Measurements from ENCODE around the gene ALAD.
"Not testable (repeated sequence)": the region's sequence is repeated elsewhere in the genome, so short reads cannot be mapped to it uniquely, and the experiment has no call there.

The ALAD gene

DNA sequence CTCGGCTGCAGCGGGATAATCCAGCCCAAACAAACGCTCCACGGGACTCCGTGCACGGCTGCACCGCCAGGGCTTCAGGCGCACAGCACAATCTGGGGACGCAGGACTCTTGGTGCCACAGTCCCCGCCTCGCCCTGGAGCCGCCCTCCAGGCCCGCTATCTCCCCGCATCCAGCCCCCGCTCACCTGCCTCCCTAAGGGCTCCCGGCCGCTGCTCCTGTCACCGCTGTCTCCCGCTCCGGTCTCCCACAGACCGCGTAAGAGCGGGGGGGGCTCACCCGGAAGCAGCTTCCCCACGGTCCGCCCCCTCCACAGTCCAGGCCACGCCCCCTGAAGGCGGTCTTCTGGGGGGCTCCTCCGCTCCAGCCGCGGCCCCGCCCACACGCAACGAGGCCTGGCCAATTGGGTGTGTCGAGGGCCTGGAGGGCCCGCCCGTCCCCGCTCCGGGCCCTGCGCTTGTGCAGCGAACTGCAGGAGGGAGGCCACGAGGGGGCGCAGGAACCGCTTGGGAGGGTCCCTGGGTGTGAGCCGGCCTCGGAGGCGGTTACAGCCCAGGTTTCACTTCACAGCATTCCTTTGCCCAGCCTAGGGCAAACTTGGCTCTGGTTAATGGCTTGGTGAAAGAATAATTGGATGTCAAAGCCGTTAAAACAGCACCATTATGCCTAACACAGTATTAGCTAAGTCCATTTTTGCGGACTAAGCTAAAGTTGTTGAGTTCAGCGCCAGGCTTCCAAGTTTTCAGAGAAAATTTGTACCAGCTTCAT is at the start of gene ALAD:
Gene ALAD (minus strand): TSS at position 258 of the 766 bp plus-strand sequence. CDS start 7,725 bp downstream, outside the sequence.
- DNase-seq, result peak; percentile 49 to 99 (median 98)

DNA sequence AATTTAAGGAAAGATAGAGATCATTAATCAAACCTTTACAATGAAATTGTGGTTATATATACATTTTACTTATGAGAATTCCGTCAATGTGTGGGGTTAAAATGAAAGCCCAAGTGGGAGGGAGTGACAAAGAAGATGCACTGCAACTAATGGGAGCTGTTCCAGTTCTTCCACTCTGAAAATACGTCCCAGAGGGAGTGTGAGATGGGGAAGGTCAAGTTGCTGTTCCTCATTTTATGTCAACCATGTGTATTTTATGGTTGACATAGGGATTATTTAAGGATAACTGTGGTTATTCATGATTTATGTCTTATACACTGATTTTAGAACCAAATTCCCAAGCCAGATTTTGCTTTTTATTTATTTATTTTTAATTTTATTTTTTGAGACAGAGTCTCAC is 48.3 kb upstream of the ALAD start:
- DNase-seq, result no peak

DNA sequence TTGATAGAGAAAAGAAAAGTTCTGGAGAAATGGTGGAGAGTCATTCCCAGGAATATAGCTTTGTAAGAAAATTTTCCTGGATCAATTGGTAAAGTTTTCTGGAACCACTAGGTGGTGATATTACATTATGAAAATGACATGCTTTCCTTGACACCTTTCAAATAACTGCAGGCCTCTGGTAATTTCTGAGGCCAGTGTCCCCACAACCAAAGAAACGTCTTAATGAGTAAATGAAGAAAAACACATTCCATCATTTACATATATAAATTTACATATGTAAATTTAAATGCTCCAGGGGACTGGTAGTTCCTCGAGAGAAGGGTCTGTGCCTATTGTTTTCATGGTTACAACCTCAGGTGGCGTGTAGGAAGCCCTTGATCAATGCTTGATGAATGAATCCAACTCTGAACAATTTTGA is 45.2 kb upstream of the ALAD start:
- peak in 2 of 56 donors; percentile 6 to 55 for DNase-seq

DNA sequence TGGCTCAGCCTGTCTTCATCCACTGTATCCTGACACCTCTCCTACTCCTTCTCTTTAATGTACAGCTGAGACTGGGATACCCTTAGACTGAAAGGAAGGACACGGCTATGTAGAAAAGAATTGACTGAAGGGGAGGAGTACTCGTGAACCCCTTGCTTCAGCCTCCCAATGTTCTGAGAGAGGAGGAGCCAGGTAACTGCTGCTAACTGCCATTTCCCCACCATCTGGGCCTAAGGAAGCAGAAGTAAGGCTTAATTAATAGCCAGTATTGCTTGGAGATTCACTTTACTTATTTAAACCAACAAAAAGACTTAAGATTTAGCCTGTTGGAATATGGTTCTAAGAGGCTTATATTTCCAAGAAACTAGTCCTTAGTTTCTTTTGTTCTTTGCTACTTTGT is 43.7 kb upstream of the ALAD start:
- no peak for DNase-seq

DNA sequence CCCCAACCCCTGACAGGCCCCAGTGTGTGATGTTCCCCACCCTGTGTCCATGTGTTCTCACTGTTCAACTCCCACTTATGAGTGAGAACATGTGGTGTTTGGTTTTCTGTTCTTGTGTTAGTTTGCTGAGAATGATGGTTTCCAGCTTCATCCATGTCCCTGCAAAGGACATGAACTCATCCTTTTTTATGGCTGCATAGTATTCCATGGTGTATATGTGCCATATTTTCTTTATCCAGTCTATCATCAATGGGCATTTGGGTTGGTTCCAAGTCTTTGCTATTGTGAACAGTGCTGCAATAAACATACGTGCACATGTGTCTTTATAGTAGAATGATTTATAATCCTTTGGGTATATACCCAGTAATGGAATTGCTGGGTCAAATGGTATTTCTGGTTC is 36.6 kb upstream of the ALAD start:
- not testable (repeated sequence) for DNase-seq

DNA sequence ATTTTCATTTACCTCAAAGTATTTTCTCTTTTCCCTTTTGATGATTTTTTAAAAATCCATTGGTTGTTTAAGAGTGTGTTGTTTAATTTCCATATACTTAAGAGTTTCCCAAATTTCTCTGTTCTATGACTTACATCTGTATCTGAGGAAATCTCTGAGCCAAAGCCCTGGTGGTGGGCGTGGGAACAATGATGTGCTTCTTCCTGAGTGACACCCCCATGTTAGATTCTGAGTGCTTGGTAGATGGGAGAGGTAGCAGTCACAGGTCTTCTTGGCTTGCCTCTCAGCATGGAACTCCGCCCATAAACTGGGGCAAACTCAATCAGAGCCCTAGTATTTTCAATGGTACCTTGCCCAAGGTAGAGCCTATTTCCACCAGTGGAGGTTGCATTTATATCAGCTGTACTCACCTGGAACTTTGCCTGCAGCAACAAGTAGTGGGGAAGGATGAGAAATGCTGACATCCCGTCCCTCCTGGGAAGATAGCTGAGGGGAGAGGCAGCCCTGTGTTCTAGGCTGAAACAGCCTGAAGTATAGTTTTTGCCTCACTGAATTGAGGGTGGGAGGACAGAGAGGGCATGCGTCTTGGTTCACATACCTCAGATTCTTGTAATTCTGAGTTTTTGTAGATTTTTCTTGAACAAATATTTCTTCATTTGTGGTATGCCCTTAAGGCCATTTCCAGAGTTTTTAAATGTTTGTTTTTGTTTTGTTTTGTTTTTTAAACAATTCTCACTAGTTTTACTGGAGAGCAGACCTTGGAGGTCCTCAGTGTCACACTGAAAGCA is 35.8 kb upstream of the ALAD start:
- no peak for DNase-seq

DNA sequence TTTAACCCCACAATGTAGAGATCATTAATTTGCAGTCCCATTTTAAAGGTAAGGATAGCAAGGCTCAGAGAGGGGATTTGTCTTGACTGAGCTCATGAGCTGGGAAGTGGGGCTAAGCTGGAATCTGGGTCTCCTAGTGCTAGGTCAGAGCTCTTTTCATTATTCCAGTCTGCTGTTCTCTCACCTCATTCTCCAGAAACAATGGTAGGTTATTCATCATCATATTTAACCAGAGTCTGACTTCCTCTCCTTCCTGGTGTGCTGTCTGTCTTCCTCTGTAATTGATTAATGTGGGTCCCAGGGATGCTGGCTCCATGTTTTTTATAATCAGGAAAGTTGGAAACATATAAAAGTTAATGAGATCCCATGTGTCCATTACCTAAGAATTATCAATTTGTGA is 30.1 kb upstream of the ALAD start:
- DNase-seq, result no peak

DNA sequence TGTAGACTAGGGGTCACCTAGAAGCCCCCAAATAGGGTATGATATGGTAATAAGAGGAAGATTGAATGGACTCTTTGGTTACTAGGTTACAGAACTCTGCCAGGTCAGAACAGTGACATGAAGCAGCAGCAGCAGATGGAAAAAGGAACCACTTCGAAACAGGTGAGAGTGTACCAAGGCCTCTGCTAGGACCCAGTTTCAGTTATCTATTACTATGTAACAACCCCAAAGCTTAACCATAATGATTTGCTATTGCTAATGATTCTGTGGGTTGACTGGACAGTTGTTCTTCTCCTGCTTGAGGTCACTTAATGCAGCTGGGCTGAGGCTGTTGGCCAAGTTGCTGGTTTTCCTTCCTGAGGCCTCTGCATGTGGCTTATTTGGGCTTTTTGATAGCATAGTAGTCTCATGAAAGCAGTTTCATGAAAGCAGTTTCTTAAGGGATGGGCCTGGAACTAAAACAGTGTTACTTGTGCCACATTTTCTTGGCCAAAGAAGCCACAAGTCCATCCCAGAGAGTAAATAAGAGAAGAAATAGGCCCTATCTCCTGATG is 27.1 kb upstream of the ALAD start:
- DNase-seq, result no peak

DNA sequence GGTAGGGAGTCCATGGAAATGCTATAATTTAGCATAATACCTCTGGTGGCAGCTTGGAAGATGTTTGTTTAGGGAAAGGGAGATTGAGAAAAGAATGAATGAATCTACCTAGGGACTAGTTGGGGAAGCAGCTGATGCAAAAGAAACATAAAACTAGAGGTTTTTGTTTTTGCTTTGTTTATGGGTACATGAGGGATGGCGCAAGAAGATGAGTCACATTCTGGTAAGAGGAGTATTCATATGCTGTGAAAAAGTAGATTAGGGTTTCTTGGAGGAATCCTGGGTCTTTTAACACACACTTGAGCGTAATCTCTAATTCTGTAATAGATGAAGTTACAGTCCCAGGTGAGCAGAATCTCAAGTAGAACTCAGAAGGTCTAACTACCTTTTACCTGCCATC is 26.5 kb upstream of the ALAD start:
- no peak for DNase-seq

DNA sequence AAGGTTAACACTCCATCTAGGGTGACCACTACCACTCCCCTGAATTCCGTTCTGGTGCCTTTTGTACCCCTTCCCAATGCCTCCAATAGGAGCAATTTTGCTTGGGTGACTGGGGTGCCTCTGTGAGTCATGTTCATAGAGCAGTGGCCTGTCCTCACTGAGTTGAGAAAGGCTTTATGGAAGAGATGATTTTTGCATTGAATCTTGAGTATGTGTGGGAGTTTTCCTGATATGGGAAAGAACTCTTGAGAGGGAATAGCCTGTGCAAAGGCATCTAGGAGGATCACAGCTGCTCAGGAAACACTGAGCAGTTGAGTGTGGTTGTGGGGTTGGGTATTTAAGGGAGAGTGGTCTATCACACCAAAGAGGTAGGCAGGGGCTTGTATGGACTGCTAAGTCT is 25.6 kb upstream of the ALAD start:
- DNase-seq, result no peak

DNA sequence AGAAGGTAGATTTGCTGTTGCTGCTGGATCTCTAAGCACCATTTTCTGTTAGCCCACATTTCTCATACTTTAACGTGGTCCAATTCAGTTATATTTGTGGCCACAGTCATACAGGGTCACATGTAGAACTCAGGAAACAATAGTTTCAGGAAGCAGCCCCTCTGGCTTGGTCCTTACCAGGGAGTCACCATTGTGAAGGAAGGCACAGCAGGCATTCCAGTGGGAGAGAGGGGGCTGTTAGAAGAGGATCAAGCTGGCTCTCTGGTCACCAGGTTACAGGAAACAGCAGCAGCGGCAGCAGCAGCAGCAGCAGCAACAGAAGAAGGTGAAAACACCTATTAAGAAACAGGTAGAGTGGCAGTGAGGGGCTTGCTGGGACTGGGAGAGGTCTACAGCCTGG is 24.0 kb upstream of the ALAD start:
- DNase-seq, result no peak

DNA sequence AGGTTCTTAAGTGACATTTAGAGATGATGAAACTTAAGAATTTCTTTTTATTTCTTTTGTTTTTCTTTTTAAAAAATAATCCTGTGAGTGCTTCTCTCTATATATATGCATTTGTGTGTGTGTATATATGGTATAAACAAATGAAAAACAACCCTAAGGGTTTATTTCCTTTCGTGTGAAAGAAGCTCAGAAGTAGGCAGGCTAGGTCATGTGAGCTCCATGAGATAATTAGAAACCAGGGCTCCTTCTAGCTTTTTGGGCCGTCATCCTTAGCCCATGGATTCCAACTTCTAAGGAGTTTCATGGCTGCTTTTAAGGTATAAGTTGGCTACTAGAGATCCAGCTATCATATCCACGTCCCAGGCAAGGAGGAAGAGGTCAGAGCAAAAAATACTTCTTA is 20.6 kb upstream of the ALAD start:
- DNase-seq, result no peak

DNA sequence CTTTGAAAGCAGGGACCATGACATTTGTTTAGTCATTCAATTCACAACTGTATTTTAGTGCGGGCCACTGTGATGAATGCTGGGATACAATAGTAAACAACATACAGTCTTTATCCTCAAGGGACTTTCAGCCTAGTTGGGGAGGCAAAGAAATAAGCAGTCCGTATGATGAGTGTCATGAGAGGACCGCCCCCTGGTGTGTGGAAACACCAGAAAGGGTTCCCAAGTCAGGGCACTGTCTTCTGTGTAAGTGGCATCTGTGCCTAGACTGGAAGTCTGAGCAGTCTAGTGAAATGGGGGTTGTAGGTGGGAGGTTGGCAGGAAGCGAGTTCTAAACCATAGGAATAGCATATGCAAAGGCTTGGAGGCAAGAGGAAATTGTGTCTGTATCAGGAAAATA is 16.3 kb upstream of the ALAD start:
- no peak for DNase-seq

DNA sequence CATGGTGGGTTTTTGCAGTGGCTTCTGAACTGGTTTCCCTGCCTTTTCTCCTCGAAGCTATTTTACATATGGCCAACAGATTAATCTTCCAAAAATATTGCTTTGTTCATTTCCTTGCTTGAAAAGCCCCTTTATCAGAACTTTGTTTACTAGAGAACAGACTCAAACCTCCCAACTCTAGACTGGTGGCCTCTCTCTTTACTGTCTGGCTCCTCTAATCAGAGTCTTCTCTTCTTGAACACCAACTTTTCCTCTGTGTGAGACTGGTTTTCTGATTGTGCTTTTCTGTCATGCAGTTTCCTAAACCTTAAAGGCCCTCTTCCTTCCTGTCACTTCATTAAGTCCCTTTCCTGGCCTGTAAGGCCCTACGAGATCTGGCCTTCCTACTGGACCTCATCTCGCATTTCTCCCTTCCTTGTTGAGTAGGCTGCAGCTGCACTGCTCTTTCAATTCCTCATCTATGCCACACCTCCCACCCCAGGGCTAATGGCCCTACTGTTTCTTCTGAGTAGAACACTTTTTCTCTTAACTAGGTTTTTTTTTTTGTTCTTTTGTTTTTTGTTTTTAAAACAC is 15.2 kb upstream of the ALAD start:
- DNase-seq, result peak in 1 of 56 donors; percentile 13

DNA sequence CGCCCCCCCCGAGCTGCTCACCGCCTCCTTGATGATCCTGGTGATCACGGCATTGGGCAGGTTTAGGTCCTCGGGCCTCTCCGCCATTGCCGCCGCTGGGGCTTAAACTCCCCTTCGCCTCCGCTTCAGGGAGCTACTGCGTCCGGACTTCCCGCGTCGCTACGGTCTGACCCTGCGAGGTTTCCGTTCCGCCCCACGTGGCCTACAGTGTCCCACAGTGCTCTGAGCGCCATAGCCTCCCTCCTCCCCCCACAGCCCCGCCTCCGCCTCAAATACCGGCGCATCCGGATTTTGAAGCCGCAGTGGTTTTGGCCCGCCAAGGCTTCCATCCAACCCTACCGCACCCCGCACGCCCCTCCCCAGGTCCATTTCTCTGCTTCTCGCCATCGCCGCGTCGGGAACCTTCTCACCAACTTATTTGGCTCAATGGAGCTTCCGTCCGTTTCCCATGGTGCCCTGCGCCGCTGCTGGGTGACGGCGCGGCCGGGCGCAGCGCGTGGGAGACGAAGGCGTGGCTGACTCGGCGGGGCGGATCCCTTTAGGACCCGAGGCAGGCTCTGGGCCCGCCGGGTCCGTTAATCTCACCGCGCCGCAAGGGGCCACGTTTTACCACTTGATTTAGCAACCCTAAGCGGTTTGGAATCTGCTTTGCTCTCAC is 9.3 kb upstream of the ALAD start, which contains the start of the genes C9orf43 and POLE3:
Gene C9orf43 (plus strand): TSS at position 541 of the 658 bp plus-strand sequence. CDS start 2,747 bp downstream, outside the sequence.
Gene POLE3 (minus strand): TSS at position 469 of the 658 bp plus-strand sequence. CDS start 382 bp downstream, at position 87.
- DNase-seq, result peak; percentile 60 to 99 (median 94)

DNA sequence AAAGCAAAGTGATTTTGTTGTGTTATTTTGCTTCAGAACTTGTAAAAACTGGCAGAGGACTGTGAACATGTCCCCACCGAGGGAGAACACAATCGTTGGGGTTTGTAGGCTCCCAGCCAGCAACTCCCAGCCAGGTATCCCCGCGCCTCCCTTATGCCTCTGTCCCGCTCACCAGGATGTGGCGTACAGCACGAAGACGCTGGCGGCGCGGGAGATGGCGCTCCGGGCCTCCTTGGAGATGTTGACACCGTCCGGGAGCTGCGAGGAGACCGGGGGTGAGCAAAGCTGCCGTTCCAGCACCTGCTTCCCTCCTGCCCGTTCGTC is 8.8 kb upstream of the ALAD start:
- peak in 1 of 56 donors; percentile 65 for DNase-seq

DNA sequence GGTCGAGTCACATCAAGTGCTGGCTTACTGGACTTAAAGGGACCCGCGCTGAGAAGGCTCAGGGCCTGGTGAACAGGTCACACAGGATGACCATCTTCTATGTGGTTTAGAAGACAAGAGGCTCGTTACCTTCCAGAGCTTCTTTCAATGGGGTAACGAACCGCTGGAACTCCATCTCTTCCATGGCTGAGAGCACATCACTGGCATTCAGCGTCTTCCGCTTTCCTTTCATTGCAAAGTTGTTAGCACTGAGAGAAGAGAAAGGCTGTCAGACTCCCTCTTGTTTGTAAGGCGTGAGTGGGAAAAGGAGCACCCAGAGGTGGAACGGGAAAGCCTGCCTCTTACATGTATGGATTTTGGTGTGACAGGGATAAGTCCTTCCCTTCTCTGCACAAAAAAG is 8.4 kb upstream of the ALAD start:
- no peak for DNase-seq

DNA sequence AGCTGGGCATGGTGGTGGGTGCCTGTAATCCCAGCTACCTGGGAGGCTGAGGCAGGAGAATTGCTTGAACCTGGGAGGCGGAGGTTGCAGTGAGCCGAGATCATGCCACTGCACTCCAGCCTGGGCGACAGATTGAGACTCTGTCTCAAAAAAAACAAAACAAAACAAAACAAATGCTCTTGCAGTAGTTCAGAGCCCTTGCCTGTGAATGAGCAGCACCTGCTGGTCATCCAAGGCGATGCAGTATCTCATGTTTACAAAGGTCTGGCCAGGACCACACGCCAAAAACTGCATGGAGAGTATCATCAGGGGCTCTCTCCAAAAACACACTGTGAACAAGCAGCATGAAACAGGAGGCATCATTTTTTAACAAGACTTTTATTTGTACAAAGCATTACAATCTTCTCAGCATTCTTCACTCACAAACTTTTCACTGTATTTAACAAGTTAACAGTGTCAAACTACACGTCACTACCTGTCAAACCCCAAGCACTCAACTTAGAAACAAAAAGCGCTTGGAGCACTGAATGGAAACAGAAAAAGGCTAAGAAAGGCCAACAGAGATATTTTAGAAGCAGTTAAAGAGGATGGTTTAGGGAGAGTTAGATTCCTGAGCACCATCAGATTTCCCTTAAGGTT is 5.9 kb upstream of the ALAD start:
- DNase-seq, result peak in 35 of 56 donors; percentile 3 to 75 (median 18)

DNA sequence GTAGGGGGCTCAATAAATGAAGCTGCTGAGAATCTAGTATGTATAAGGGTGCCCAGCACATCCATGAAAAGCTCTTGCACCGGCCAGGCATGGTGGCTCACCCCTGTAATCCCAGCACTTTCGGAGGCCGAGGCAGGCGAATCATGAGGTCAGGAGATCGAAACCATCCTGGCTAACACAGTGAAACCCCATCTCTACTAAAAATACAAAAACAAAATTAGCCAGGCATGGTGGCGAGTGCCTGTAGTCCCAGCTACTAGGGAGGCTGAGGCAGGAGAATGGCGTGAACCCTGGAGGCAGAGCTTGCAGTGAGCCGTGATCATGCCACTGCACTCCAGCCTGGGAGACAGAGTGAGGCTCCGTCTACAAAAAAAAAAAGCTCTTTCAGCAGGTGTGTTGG is 5.3 kb upstream of the ALAD start:
- not testable (repeated sequence) for DNase-seq

DNA sequence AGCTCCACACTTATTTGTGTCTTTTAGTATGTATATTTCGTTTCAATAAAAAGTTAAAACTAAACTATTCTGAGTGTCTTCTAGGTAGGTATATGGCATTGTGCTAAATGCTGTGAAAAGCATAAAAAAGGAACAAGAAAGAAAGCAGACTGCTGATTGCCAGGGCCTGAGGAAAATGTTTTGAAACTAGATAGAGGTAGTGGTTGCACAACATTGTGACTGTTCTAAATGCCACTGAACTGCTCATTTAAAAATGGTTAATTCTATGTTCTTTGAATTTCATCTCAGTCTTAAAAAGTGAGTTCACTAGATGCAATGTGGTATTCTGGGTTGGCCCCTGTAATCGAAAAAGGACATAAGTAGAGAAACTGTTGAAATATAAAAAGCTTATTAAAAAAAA is 2.6 kb upstream of the ALAD start:
- DNase-seq, result no peak

DNA sequence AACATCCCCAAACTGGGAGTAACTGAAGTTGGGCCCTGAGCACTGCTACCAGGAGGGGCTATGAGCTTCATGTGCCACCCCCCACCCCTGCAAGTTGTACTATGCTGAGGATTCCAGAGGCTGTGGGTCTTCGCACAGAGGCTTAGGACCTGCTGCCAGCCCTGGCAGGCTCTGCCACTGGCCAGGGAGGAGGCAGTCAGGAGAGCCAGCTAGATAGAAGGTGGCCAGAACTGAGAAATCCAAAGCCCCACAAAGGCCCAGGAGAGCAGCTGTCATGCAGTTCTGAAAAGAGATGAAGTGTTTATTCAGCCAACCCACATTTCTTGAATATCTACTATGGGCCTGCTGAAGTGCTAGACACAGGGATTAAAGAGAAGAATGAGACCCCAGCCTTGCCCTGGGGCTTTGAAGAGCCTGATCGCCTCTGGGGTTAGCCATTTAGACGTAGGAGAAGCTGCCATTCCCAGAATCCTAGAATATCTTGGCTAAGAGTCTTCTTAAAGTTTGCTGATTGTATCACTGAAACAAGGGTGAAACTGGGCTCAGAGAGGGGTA is 1.4 kb downstream of the ALAD start:
- no peak for DNase-seq

Data from amygdala (tissue), 56 donors.